Renal cortex interstitium (tissue), 11 donors: ENCODE data around the gene RSF1. TPM values are rescaled to one million over a fixed set of nuclear protein-coding genes. Genes with fewer than 3 reads are reported as not detected.

Experiments
- DNase-seq, 11 donors: peaks; one replicate each; pipeline ENCODE4 v3.0.0-alpha.2; 2013; ENCODE audit warnings: low read depth in 9 of 11, low spot score in 4 of 11; ENCODE audit errors: extremely low read depth in 1 of 11
- polyA plus RNA-seq, 3 donors: library from polyadenylated mRNA; unstranded; fragments of 120-200 nt; gene quantifications; one replicate each; pipeline ENCODE4 v1.2.1, GENCODE V29; 2013; ENCODE audit not compliant: insufficient read length in 3 of 3

Gene RSF1
- polyA plus RNA-seq, 3 donors, result 68.9 to 78.5 (median 70.7) TPM

DNA sequence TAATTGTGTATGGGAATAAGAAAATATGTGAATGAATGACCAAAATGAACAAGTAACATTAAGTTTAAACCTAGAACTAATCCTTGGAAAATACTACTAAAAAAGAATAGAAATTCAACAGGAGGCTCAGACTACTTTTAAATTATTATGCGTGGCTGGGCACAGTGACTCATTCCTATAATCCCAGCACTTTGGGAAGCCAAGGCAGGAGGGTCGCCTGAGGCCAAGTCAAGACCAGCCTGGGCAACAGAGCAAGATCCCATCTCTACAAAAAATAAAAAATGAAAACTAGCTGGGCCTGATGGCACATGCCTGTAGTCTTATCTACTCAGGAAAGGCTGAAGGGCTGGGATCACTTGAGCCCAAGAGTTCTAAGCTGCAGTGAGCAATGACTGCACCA, 97.5 kb downstream of the RSF1 start:
- no peak for DNase-seq

DNA sequence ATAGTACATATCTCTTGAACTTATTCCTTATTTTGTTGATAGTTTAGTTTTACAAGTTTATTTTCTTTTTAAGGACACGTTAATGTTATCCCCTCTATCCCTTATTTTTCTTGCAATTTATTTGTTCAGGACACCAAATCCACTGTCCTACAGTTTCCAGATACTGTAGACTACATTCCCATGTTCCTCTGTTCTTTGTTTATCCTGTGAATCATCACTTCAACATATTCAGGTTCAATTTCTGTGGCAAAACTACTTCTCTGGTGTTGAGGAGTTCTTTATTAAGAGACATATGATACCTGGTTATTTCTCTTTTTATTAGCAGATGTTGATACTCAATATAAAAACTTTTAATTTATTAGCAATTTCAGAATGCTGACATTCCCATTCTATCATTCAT, 110.2 kb downstream of the RSF1 start:
- no peak for DNase-seq

DNA sequence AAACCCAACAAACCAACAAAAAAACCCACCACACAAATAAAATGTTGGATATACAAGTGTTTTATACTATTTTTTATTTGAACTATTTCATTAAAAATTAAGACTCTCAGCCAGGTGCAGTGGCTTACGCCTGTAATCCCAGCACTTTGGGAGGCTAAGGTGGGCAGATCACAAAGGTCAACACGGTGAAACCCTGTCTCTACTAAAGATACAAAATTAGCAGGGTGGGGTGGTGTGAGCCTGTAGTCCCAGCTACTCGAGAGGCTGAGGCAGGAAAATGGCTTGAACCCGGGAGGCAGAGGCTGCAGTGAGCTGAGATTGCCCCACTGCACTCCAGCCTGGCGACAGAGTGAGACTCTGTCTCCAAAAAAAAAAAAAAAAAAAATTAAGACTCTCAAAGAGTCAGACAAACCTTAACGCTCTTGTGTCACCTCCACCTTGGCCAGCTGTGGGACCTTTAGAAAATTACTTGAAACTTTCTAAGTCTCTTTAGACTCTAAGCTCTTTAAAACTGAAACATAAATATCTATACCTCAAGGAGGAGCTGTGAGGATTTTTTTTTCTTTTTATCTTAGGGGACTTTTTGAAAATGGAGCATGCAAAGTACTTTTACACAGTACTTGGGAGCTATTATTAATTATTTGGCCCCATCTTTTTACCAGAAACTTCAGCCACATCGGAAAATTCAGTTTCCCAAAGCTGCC, 114.5 kb downstream of the RSF1 start:
- DNase-seq, result no peak

GRCh38 chr11:77705195-77705875, 115.2 kb downstream of the RSF1 start:
- no peak for DNase-seq

GRCh38 chr11:77704029-77704428, 116.5 kb downstream of the RSF1 start:
- DNase-seq, result no peak

DNA sequence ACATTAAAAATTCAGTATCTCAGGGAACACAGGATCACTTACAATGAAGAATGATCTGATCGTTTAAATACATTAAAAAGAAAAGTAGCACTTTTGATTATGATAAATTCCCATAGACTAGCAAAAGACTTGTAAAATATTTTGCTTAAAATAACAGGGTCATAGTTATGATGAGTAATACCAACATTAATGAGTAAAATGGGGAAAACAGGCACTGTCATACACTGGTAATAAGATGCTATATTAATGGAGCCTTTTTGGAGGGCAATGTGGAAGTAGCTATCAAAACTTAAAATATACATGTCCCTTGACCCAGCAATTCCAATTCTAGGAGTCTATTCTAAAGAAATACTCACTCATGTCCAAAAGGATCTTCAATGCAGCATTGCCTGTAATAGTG, 121.1 kb downstream of the RSF1 start:
- no peak for DNase-seq

DNA sequence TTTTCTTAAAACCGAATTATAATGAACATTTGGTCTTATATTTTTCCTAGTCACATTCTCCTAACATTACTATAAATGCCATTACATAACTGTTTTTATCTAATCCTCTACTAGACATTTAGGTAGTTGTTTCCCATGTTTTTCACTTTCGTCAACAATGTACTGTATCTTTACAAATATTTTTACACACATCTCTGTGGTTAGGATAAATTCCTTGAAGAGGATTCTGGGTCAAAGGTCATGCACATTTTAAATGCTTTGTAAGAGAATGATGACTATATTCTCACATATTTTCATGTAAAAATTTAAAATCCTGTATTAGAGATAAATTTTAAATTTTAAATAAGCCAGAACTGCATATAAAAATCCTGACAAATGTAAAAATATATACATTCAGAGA, 121.6 kb downstream of the RSF1 start:
- no peak for DNase-seq

GRCh38 chr11:77697865-77698264, 122.7 kb downstream of the RSF1 start:
- DNase-seq, result no peak

GRCh38 chr11:77695417-77695816, 125.1 kb downstream of the RSF1 start:
- DNase-seq, result no peak

DNA sequence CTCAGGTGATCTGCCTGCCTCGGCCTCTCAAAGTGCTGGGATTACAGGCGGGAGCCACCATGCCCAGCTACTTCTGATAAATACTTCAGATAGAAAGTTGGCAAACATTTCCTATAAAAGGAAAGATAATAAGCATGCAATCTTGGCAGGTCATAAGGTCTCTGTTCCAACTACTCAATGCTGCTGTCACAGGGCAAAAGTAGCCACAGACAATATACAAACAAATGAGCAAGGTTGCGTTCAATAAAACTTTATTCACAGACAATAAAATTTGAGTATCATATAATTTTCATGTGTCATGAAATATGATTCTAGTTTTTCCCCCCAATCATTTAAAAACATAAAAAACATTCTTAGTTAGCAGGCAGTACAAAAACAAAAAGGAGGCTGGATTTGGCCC, 129.9 kb downstream of the RSF1 start:
- no peak for DNase-seq

GRCh38 chr11:77687088-77687487, 133.4 kb downstream of the RSF1 start:
- no peak for DNase-seq

- no peak for DNase-seq
Observed at GRCh38 chr11:77677138-77677537, 143.4 kb downstream of the RSF1 start.

DNA sequence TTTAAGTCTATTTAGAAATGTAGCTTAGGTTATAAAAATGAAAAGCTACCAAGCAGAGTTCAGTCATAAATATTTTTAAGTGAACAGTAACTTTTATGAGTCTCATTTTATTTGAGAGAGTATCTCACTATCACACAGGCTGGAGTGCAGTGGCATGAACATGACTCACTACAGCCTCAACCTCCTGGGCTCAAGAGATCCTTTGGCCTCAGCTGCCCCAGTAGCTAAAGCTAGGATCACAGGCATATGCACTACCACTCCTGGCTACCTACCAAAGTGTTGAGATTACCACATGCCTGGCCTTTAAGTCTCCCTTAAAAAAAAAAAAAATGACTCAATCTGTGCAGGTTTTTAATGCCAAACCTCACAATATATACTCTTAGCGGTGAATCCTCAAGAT, 148.3 kb downstream of the RSF1 start:
- no peak for DNase-seq

DNA sequence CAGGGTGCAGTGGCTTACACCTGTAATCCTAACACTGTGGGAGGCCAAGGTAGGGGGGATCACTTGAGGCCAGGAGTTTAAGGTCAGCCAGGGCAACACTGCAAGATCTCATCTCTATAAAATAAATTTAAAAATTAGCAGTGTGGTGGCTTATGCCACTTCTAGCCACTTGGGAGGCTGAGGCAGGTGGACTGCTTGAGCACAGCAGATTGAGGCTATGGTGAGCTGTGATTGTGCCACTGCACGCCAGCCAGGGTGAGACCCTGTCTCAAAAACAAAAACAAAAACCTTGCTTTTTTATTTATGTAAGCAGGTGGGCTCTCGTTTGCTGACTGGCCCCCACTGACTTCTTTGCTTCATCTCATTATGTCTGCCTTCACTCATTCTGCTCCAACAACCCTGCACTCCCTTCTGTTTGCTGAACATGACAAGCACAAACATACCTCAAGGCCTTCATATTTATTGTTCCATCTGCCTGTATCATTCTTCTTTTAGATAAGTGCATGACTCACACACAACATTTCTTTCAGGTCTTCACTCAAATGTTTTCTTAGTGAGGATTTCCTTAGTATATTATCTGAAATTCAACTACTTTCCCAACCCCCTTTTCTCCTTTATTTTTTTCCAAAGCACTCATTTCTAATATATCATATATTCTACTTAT, 150.5 kb downstream of the RSF1 start:
- no peak for DNase-seq

- no peak for DNase-seq
Observed at GRCh38 chr11:77668760-77669159, 151.8 kb downstream of the RSF1 start.

GRCh38 chr11:77665240-77665965, 155.1 kb downstream of the RSF1 start:
- no peak for DNase-seq

GRCh38 chr11:77661670-77662069, 158.9 kb downstream of the RSF1 start:
- DNase-seq, result no peak

DNA sequence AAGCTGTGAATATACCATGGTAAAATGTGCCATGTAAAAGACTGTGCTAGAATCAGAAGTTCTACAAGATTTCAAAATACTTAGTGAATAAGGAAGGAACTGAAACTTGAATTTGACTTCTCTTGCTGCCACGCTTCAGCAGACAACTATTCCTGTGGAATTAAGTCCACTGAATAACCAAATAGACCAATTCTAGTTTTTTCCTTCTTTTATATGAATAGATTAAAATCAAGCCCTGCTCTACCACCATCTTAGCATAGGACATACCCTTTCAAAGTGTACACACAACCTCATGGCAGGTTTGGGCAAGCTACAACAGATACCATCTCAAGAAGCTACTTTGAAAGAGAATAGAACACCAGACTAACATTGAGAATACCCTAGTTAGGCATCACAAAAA, 159.6 kb downstream of the RSF1 start:
- DNase-seq, result no peak

- DNase-seq, result no peak
Observed at GRCh38 chr11:77658213-77659013, 162.1 kb downstream of the RSF1 start.
